HG02678 (cell line): ENCODE measurements around the gene PACS1.

Experiments used
- ATAC-seq: cut with Tn5 transposase; IDR thresholded peaks from one replicate; pipeline ENCODE4 v1.9.1; 2021; ENCODE audit warnings: mild to moderate bottlenecking, moderate library complexity; ENCODE audit not compliant: unreplicated experiment

The PACS1 gene

GRCh38 chr11:66048547-66049323 is 21.3 kb upstream of the PACS1 start, which contains the start of gene GAL3ST3:
Gene GAL3ST3 (minus strand): TSS chr11:66049161. CDS start chr11:66045415, 3,746 bp downstream.
- ATAC-seq = no peak

- ATAC-seq = no peak
These were observed 19.4 kb upstream of the PACS1 start for GRCh38 chr11:66050581-66051231.

DNA sequence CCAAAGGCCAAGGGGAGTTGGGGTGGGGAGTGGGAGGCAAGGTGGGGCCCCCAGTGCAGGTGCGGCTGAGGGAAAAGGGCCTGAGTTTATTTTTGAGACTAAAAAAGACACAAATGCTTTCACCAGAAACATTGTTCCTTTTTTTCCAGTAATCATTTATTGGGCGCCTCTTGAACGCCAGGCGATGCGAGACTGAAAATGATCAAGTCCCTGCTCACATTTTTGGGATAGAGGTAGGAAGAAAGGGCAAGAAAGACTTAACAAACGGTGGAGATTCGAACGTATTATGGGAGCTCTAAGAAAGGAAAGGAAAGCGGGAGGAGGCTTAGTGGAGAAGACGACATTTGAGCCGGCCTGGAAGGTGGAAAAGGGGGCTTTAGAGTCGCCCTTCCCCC is 18.7 kb upstream of the PACS1 start:
- no peak for ATAC-seq

GRCh38 chr11:66051766-66052663 is 18.1 kb upstream of the PACS1 start, which contains the start of gene SF3B2:
Gene SF3B2 (plus strand): TSS chr11:66052364. CDS start chr11:66052385, 21 bp downstream.
- peak; percentile 94 for ATAC-seq

- no peak for ATAC-seq
These were observed 17.4 kb upstream of the PACS1 start for GRCh38 chr11:66052664-66052982.

GRCh38 chr11:66055021-66055420 is 15.1 kb upstream of the PACS1 start:
- ATAC-seq = no peak

- no peak for ATAC-seq
These were observed 13.6 kb upstream of the PACS1 start for GRCh38 chr11:66056501-66056900.

DNA sequence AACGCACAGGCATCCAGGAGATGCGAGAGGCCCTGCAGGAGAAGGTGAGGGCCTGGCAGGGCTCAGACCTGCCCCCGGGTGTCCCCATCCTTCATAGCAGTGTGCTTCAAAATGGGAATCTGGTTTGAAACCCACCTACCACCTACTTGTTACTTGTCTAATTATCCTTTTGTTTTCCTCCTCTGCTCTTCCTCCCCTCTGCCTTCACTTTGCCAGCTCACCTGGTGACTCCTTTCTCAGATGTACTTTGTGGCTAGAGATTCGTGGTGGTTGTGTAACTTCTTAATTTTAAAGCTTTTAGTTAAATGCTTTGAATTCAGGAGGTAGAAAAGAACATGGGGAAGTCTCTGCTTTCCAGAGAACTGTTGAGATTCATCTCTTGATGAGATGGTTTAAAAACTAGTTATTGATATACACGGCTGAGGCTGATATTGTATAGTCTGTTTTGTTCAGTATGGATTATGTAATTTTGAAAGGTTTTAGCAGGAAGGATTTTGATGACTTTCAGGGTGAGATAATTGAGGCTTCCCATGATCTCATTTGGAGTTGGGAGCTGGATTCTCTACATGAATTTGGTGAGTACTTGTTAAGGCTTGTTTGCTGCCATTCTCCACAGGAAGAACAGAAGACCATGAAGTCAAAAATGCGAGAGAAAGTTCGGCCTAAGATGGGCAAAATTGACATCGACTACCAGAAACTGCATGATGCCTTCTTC is 9.9 kb upstream of the PACS1 start:
- no peak for ATAC-seq

- no peak for ATAC-seq
These were observed 8.8 kb upstream of the PACS1 start for GRCh38 chr11:66061268-66061667.

DNA sequence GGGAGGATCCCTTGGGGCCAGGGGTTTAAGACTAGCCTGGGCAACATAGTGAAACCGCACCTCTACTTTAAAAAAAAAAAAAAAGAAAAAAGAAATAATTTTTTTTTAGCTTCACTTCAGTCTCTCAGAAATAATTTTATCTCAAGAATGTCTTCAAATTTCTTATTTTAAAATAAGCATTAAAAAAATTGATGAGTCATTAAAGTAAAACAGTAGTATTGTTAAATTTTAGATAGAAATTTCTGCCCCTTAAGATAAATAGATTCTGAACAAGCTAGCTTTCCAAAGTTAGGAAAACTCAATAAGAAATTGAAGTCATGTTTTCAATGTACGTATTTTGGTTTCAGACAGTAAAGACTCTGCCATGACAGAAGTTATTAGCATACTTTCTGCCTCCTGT is 7.7 kb upstream of the PACS1 start:
- no peak for ATAC-seq

DNA sequence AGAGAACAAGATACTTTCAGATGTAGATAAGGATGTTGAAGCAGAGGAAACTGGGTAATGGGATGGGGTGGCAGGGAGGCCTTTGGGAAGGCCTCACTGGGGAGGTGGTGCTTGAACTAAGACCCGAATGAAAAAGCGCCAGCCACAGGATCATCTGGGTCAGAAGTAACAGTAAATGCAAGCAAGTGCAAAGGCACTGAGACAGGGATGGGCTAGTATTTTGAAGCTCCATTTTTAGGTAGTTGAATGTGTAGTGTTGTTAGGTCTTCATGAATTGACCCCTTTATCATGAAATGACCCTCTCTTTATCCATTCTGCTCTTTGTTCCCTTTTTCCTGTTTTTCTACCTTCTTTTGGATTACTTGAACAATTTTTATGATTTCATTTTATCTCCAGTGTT is 6.2 kb upstream of the PACS1 start:
- ATAC-seq = no peak

DNA sequence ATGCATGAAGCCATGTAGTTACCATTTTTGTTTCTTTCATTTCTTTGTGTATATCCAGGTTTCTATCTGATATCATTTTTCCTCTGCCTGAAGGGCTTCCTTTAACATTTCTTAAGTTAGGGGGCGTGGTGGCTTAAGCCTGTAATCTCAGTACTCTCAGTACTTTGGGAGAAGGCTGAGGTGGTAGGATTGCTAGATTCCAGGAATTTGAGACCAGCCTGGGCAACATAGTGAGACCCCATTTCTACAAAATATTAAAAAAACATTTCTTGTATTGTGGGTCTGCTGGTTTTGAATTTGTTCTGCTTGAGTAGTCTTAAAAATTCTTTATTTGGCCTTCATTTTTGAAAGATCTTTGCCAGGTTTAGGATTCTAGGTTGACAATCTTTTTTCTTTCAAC is 5.5 kb upstream of the PACS1 start:
- no peak for ATAC-seq

- ATAC-seq = no peak
These were observed 3.3 kb upstream of the PACS1 start for GRCh38 chr11:66066751-66067150.

DNA sequence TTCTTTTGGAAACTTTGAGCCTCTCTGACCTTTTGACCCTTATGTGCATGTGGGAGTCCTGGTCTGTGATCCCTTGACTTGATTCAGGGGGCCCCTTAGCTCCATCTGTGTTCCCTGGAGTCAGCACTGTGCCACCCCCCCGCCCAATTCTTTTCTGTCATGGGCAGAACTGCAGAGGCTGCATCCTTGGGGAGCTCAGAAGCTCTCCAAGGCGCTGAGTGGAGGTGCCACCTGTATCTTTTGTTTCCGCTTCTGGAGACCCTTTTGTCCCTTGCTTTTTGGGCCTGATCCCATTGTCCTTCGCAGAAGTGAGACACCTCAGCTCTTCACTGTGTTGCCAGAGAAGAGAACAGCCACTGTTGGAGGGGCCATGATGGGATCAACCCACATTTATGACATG is 2.4 kb upstream of the PACS1 start:
- no peak for ATAC-seq

DNA sequence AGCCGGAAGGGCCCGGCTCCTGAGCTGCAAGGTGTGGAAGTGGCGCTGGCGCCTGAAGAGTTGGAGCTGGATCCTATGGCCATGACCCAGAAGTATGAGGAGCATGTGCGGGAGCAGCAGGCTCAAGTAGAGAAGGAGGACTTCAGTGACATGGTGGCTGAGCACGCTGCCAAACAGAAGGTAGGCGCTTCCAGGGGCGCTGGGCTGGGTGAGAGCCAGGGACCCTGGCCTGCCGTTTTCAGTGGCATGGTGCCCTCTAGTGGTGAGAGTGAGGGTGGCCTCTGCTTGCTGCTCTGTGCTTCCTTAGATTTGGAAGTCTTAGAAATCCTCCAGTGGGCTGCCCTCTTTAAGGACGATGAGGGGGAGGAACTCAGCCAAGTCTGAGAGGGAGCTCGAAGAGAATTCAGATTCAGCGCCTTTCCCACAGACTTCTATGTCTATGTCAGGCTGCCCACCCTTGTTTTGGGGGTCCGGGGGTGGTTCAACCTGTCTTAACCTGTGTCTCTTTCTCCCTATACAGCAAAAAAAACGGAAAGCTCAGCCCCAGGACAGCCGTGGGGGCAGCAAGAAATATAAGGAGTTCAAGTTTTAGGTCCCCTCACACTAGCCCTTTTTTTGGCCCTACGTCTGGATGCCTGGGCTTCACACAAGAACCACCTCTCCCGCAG is 1.8 kb upstream of the PACS1 start:
- ATAC-seq = no peak

- ATAC-seq = no peak
These were observed 953 bp upstream of the PACS1 start for GRCh38 chr11:66068923-66069714.

DNA sequence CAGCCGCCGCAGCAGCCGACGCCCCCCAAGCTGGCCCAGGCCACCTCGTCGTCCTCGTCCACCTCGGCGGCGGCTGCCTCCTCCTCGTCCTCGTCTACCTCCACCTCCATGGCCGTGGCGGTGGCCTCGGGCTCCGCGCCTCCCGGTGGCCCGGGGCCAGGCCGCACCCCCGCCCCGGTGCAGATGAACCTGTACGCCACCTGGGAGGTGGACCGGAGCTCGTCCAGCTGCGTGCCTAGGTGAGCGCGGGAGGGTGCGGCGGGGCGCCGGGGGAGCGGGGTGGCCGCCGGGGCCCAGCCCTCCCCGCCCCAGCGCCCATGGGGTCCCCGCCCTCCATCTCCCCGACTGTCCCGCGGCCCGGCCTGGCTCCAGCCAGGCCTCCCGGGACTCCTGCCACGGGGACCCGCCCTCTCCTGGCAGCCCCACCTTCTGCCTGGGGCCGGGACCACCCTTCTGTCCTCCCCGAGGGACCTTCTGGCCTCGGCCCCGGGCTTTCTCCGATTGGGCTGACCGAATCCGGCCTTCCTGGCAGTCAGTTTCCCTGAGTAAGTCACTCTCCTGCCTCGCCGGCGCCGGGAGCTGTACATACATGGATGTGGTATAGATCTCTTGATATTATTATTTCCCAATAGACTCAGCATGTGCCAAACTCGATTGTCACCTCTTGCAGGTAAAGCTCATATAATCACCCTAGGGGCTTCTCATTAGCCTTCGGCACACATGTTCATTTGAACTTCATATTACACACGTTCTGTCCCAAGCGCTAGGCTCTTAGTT is 720 bp downstream of the PACS1 start:
- ATAC-seq = peak; percentile 11

GRCh38 chr11:66071381-66071801 is 1.3 kb downstream of the PACS1 start:
- no peak for ATAC-seq

DNA sequence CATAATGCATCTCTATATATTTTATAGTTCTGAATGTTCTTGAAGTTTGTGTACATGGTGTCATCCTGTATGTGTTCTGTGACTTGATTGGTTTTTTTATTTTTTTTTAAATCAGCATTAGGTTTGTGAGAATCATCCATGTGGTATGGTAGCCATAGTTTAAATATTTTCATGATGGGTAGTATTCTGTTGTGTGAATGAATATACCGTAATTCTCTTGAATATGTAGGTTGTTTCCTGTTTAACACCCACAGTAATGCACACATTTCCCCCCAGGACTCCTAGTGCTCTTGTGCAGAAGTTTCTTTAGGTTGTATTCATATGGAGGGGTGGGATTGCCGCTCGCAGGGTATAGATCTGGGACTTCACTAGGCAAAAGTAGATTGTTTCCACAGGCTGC is 2.0 kb downstream of the PACS1 start:
- ATAC-seq = no peak
